ENCODE data around the gene HES7.

The HES7 gene

GRCh38 chr17:8140065-8141029 is 16.4 kb upstream of the HES7 start:
- H4K20me1 ChIP-seq (ENCODE audit: insufficient read depth, low read length), result no peaks in the 10 kb centered on the region

GRCh38 chr17:8138672-8139371 is 14.9 kb upstream of the HES7 start:
- Histone ChIP-seq H3K79me2 (ENCODE audit: insufficient read depth, low read length) (no peaks in the 10 kb centered on the region), H3K36me3 (ENCODE audit: insufficient read depth, low read length) (peaks cover 35% of the 10 kb centered on the region), H3K4me3 (ENCODE audit: low read depth in 1 of 2, low read length in 2 of 2) (peak overlapping the region; percentile 35 to 68), H3K27me3 (ENCODE audit: insufficient read depth, low read length, poor library complexity) (no peaks in the 10 kb centered on the region), H3K4me2 (ENCODE audit: insufficient read depth, low read length) (peak overlapping the region; percentile 83), H4K20me1 (ENCODE audit: insufficient read depth, low read length) (no peaks in the 10 kb centered on the region), H2AFZ (ENCODE audit: low read depth, low read length) (peak overlapping the region; percentile 90), H3K27ac (ENCODE audit: low read length) (peak overlapping the region; percentile 93), H3K9me3 (ENCODE audit: insufficient read depth, low read length, severe bottlenecking) (no peaks in the 10 kb centered on the region), H3K9ac (ENCODE audit: low read depth, low read length) (peak overlapping the region; percentile 66), H3K4me1 (ENCODE audit: insufficient read depth, low read length) (peaks cover 29% of the 10 kb centered on the region)
- peak; percentile 95 for ATAC-seq (ENCODE audit: insufficient read depth, low read depth)
- peak; percentile 97 for DNase-seq
- TF ChIP-seq EZH2 (IDR thresholded peaks at IDR 0.05; ENCODE audit: borderline replicate concordance, low read depth, low read length, severe bottlenecking) (no peak), CTCF (IDR thresholded peaks at IDR 0.05; ENCODE audit: borderline replicate concordance, extremely low read depth, low read length, poor library complexity, severe bottlenecking) (peak; percentile 86)

More at GRCh38 chr17:8140065-8141029, 16.4 kb upstream of the HES7 start:
- Histone ChIP-seq H3K9ac (ENCODE audit: low read depth, low read length) (peak overlapping the region; percentile 66; the same call in 1 of the 2 replicates), H3K27me3 (ENCODE audit: insufficient read depth, low read length, poor library complexity) (no peaks in the 10 kb centered on the region), H3K27ac (ENCODE audit: low read length) (peak overlapping the region; percentile 36; the same call in 1 of the 2 replicates), H3K4me1 (ENCODE audit: insufficient read depth, low read length) (peaks cover 29% of the 10 kb centered on the region), H3K4me3 (ENCODE audit: low read depth in 1 of 2, low read length in 2 of 2) (no peak overlapping the region), H3K4me2 (ENCODE audit: insufficient read depth, low read length) (peak overlapping the region; percentile 83), H3K9me3 (ENCODE audit: insufficient read depth, low read length, severe bottlenecking) (no peaks in the 10 kb centered on the region), H2AFZ (ENCODE audit: low read depth, low read length) (no peak overlapping the region), H3K36me3 (ENCODE audit: insufficient read depth, low read length) (peaks cover 49% of the 10 kb centered on the region), H3K79me2 (ENCODE audit: insufficient read depth, low read length) (no peaks in the 10 kb centered on the region)
- ATAC-seq (ENCODE audit: insufficient read depth, low read depth), result no peak
- TF ChIP-seq EZH2 (IDR thresholded peaks at IDR 0.05; ENCODE audit: borderline replicate concordance, low read depth, low read length, severe bottlenecking) (no peak), CTCF (IDR thresholded peaks at IDR 0.05; ENCODE audit: borderline replicate concordance, extremely low read depth, low read length, poor library complexity, severe bottlenecking) (no peak)
- DNase-seq, result no peak

- H3K4me1 ChIP-seq (ENCODE audit: insufficient read depth, low read length), result peaks cover 29% of the 10 kb centered on the region
- DNase-seq (no peak), ATAC-seq (ENCODE audit: insufficient read depth, low read depth) (no peak)
- H3K27me3 ChIP-seq (ENCODE audit: insufficient read depth, low read length, poor library complexity), result no peaks in the 10 kb centered on the region
- H3K9ac ChIP-seq (ENCODE audit: low read depth, low read length), result peak overlapping the region; percentile 66
- H2AFZ ChIP-seq (ENCODE audit: low read depth, low read length), result peak overlapping the region; percentile 78
- H3K4me3 ChIP-seq (ENCODE audit: low read depth in 1 of 2, low read length in 2 of 2), result peak overlapping the region; percentile 19 to 68; a peak in 3 of 4 replicates
- H3K9me3 ChIP-seq (ENCODE audit: insufficient read depth, low read length, severe bottlenecking), result no peaks in the 10 kb centered on the region
- no peaks in the 10 kb centered on the region for H3K79me2 ChIP-seq (ENCODE audit: insufficient read depth, low read length)
- H3K36me3 ChIP-seq (ENCODE audit: insufficient read depth, low read length), result peaks cover 30% of the 10 kb centered on the region
- TF ChIP-seq EZH2 (IDR thresholded peaks at IDR 0.05; ENCODE audit: borderline replicate concordance, low read depth, low read length, severe bottlenecking) (no peak), CTCF (IDR thresholded peaks at IDR 0.05; ENCODE audit: borderline replicate concordance, extremely low read depth, low read length, poor library complexity, severe bottlenecking) (no peak)
- H4K20me1 ChIP-seq (ENCODE audit: insufficient read depth, low read length), result no peaks in the 10 kb centered on the region
- peak overlapping the region; percentile 83 for H3K4me2 ChIP-seq (ENCODE audit: insufficient read depth, low read length)
- H3K27ac ChIP-seq (ENCODE audit: low read length), result peak overlapping the region; percentile 93
These were observed 14.4 kb upstream of the HES7 start for GRCh38 chr17:8138374-8138671.
